Testis (tissue), 2 donors: Measurements from ENCODE around the gene FIZ1.

ENCODE experiments used
- CTCF ChIP-seq, 3 experiments: fragments of 450-650 bp in 2 of 3; fragments of 200-600 bp in 1 of 3; sonication (generic) in 1 of 3; IDR thresholded peaks; one replicate each; pipeline ENCODE4 v1.5.1; 2016 to 2019; ENCODE audit warnings: antibody characterized with exemption in 3 of 3, mild to moderate bottlenecking in 2 of 3, moderate library complexity in 1 of 3
- POLR2A ChIP-seq: fragments of 450-650 bp; IDR thresholded peaks from one replicate; pipeline ENCODE4 v1.6.1; 2017; ENCODE audit warnings: antibody characterized with exemption, mild to moderate bottlenecking, moderate library complexity

- peak in 1 of 3 experiments; percentile 10 for TF ChIP-seq CTCF (IDR thresholded peaks at IDR 0.05)
- no peak for TF ChIP-seq POLR2A
Measured at GRCh38 chr19:55599842-55600661, 735 bp upstream of the FIZ1 start, which contains the start of gene ZNF524.
